CD4-positive, alpha-beta T cell treated with Interleukin-12 subunit alpha and Interleukin-12 subunit beta, for 1 hour (primary cell): Measurements from ENCODE around the gene ADRA2C.
"Not testable (repeated sequence)": the region's sequence is repeated elsewhere in the genome, so short reads cannot be mapped to it uniquely, and the experiment has no call there.

Experiments
- DNase-seq: peaks from one replicate; pipeline ENCODE4 v3.0.0-alpha.2; 2020

Gene ADRA2C

GRCh38 chr4:3801521-3801920 lies 35.3 kb downstream of the ADRA2C start:
- DNase-seq = no peak

GRCh38 chr4:3801931-3802550 lies 35.9 kb downstream of the ADRA2C start:
- no peak for DNase-seq

DNA sequence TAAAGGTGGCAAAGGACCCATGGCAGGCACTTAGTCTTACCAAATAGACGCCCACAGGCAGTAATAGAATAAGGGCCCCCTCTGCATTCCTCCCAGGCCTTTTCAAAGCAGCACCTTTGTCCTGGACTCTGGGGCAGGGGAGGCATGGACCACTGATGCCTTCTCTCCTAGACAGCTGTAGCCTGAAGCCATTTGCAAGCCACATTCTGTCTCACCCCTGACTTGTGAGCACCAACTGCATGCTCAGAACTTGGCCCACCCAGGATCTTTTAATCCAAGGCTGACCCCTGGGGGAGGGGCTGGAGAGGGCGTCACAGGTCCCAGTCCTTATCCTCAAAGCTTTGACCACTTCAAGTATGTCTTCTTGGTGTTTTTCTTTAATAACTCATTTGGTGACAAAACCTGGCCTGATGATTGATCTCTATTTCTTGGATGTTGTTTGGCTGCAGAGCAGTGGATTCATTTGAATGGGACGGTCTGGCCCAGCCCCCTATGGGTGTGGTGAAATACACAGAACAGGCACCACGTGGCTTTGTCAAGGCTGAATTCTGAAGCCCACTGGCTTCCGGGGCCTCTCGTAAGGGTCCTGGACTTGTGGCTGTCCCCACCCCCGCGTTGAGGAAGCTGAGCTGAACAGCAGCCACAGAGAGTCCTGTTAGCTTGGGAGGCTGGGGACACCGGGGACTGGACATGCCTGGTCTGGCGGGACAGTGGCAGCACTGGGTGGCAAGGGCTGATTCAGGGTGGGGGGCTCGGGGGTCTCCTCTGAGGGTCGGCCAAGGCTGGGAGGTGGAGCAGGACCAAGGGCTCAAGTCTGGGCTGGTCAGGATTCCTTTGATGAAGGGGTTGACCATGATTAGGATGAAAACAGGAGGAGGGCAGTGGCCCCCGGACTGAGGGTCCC lies 36.6 kb downstream of the ADRA2C start:
- no peak for DNase-seq

DNA sequence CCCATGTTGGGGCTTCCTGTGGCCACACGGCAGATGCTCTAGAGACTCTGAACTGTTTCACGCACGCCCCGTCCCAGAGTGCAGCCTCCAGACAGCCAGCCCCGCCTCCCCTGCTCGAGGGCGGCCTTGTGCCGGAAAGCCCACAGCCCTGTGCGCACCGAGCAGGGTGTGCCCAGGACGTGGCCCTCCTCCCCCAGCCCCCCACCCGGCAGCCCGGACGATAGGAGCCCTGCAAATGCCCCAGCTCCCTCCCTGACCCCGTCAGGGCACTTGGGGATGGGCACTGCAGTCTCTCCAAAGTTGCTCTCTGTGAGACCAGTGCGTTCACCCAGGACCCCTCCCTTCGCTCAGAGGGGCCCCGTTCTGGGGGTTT lies 37.3 kb downstream of the ADRA2C start:
- DNase-seq = no peak

DNA sequence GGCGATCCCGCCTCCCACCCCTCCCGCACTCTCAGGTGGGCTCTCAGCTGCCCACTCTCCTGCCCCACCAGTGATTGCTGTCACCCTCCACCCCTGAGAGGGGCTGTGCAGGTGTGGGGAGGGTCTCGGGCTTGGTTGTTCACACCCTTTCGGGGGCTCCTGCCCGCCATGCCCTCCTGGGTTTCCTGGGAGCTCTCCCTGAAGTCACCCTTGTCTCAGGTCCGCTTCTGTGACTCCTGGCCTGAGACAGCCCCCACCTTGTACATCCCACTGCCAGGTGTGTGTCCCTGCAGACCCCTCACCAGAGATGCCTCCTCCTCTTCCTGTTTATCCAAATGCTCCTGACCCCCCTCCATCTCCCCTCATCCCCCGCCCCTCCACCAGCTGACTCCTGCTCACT lies 37.8 kb downstream of the ADRA2C start:
- no peak for DNase-seq

DNA sequence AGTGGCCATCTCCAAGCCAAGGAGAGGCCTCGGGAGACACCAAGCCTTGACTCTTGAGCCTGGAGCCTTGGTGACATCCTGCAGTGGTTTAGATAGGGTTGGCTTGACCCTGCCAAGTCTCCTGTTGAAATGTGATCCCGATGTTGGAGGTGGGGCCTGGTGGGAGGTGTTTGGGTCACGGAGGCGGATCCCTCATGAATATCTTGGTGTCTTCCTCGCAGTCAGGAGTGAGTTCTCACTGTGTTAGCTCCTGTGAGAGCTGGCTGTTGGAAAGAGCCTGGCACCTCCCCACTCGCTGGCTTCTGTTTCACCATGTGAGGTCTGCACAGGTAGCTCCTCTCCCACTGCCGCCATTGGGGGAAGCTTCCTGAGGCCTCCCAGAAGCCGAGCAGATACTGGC lies 38.8 kb downstream of the ADRA2C start:
- no peak for DNase-seq

GRCh38 chr4:3805731-3806130 lies 39.5 kb downstream of the ADRA2C start:
- no peak for DNase-seq

- DNase-seq = no peak
These were observed 41.1 kb downstream of the ADRA2C start for GRCh38 chr4:3807311-3807710.

DNA sequence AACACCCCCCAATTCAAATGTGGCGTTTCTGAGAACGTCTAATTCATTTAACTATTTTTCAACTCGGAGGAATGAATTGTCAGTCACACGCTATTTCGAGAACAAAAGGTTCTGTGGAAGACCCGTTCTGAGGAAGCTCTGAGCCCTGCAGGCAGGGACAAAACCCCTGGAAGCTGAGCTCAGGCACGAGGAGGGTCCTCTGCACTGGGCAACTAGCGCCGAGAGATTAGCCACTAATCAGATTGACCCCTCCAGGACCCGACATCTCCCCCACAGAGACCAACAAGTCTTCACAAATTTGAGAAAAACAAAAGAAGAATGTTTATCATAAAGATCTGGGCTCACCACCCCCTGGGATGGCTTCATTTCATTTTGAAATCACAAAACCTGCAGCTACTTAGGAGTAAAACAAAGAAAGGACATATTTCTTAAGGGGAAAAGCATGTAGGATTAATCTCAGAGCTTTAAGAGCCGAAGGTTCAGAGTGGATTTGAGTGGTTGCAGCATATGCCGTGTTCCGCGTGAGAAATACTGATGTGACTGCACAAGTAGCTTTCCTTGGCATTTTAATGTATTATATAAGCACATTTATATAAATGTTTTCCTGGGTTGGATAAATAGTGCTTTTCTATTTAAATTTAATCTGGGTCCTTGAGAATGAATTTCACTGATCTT lies 41.8 kb downstream of the ADRA2C start:
- DNase-seq = no peak

DNA sequence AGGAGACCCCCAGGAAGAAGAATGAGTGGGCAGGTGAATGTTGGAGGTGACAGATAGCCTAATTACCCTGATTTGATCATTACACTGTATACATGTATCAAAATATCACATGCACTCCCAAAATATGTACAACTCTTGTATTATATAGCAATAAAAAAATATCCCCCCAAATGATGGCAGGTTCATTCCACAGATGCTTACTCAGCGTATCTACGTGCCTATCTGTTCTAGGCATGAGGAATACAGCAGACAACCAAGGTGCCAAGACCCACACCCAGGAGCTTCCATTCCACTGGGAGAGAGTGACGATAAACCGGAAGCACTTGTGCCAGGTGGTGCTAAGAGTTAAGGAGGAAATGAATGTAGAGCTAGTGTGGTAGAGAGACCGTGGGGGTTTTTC lies 42.4 kb downstream of the ADRA2C start:
- no peak for DNase-seq

GRCh38 chr4:3809028-3809427 lies 42.8 kb downstream of the ADRA2C start:
- no peak for DNase-seq

GRCh38 chr4:3809451-3810110 lies 43.4 kb downstream of the ADRA2C start:
- DNase-seq = no peak

DNA sequence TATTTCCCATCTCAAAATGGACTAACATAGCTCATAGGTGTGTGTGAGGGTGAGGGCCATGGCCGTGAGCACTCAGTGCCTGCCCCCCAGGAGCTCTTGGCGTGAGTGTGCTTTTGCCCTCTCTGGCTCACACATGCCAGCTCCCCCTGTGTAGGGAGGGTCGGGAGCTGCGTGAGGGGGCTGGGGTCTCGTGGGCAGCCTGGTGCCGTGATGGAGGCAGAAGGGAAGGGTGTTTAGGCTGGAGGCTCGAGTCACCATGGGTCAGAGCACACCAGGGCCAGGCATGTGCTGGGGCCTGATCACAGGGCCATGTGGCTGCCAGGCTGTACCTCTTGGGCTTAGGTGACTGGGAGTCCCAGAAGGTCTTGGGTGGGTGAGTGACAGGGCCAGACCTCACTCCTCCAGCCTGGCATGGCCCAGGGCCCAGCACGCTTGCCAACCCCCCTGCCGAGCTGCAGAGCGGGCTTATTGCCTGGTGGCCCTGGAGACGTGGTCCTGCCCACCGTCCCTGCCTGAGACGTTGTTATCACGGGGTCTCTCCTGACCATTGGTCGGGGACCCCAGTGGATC lies 44.0 kb downstream of the ADRA2C start:
- no peak for DNase-seq

GRCh38 chr4:3810796-3811485 lies 44.8 kb downstream of the ADRA2C start:
- DNase-seq = no peak

- DNase-seq = no peak
These were observed 45.4 kb downstream of the ADRA2C start for GRCh38 chr4:3811621-3812020.

DNA sequence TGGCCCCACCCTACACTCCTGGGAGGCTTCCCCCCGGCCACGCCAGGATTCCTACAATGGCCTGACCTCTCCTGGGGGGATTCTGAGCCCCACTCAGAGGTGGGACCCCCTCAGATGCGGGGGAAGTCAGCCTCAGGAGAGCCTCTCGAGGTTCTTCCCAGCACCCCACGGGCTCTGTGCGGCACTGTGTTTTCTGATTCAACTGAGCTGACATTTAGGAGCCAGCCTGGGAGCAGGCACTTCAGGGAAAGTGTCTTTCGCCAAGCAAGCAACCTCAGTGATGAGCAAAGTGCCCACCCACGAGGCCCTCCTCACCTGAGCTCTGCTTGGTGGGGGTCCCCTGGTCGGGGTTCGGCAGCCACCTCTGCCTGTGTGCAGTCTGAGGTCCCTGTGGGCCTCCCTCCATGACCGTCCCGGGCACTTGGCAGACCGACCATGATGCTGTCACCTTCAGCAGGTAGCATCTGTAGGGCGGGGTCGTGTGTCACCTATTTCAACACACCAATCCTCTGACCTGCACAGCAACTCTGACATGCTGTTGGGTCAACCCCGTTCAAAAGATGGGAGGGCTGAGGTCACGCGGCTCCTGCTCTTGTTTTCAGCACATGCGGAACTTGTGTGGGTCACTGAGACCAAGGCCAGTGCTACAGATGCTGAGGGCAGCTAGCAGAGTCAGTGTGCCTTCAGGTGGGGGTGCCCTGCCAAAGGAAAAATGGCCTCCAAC lies 46.2 kb downstream of the ADRA2C start:
- DNase-seq = no peak

GRCh38 chr4:3813151-3814052 lies 47.2 kb downstream of the ADRA2C start:
- no peak for DNase-seq

GRCh38 chr4:3814053-3814570 lies 47.9 kb downstream of the ADRA2C start:
- no peak for DNase-seq

GRCh38 chr4:3814838-3815237 lies 48.7 kb downstream of the ADRA2C start:
- DNase-seq = not testable (repeated sequence)

DNA sequence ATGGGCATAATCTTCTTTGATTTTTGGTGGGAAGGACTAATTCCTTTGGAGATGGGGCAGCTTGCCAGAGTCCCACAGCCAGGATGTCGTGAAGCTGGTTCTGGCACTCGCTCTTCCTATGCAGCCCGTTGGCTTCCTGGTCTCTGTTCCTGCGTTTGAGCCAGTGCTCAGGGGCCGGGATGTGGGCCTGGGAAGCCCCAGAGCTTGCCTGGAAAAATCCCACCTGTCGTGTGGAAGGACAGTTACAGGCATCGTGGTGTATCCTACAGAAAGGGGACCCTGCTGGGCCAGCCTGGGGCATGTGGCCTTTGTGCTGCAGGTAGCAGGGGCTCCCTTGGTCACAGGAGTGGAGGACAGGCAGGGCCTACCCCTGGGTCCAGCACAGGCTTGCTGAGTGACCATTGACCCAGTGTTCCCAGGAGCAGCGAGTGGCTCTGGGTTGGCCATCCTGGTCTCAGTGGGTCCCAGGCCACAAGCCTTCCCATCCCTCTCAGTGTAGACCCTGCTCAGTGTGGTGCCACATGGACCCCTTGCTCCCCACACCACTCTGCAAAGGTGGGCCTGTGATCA lies 50.2 kb downstream of the ADRA2C start:
- no peak for DNase-seq
